PC-3 (cell line): ENCODE results near the gene XIRP2.

Experiments
- EZH2 ChIP-seq: fragments of 300-600 bp; sonication (generic); IDR thresholded peaks from one replicate; pipeline ENCODE4 v1.6.1; 2017; ENCODE audit warnings: antibody characterized with exemption, mild to moderate bottlenecking, low read length; ENCODE audit not compliant: unreplicated experiment
- EZH2phosphoT487 ChIP-seq: fragments of 300-600 bp; sonication (generic); IDR thresholded peaks from 2 replicates; pipeline ENCODE4 v1.6.1; 2018; ENCODE audit warnings: mild to moderate bottlenecking, antibody characterized with exemption, low read length, borderline replicate concordance
- TF ChIP-seq, protein P1 (sequence below): fragments of 300-600 bp; sonication (generic); conservative IDR thresholded peaks from 2 replicates; pipeline ENCODE4 v1.5.1; 2017; ENCODE audit warnings: antibody characterized with exemption, low read depth, mild to moderate bottlenecking, low read length

DNA sequence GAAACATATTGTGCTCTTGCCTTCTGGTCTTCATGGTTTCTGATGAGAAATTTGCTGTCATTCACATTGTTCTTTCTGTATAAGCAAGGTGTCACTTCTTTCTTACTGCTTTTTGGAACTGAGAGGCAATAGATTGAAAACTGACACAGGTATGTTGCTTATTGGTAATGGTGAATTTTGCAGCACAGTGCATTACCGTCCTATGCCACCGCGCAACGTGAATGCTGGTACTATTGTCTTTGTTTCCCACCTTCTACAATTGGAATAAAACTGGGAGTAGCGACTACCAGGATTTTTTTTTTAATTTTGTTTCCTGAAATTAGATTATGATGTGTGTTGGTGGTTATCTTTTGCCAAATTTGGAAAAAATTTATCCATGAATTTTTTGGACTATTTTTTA, 11.4 kb downstream of the XIRP2 start:
- TF ChIP-seq, protein P1, sequence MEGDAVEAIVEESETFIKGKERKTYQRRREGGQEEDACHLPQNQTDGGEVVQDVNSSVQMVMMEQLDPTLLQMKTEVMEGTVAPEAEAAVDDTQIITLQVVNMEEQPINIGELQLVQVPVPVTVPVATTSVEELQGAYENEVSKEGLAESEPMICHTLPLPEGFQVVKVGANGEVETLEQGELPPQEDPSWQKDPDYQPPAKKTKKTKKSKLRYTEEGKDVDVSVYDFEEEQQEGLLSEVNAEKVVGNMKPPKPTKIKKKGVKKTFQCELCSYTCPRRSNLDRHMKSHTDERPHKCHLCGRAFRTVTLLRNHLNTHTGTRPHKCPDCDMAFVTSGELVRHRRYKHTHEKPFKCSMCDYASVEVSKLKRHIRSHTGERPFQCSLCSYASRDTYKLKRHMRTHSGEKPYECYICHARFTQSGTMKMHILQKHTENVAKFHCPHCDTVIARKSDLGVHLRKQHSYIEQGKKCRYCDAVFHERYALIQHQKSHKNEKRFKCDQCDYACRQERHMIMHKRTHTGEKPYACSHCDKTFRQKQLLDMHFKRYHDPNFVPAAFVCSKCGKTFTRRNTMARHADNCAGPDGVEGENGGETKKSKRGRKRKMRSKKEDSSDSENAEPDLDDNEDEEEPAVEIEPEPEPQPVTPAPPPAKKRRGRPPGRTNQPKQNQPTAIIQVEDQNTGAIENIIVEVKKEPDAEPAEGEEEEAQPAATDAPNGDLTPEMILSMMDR, result no peak
- TF ChIP-seq EZH2, result no peak
- TF ChIP-seq EZH2phosphoT487, result no peak
